HTR-8/SVneo (cell line): Measurements from ENCODE around the gene ANKRD33B.
A peak's percentile ranks its signal among the peaks of the same experiment; 100 is the strongest.
"Not testable (repeated sequence)": the region's sequence is repeated elsewhere in the genome, so short reads cannot be mapped to it uniquely, and the experiment has no call there.

Experiments used
- DNase-seq: peaks from one replicate; pipeline ENCODE4 v3.0.0; 2011; ENCODE audit warnings: low spot score, mixed read lengths; ENCODE audit not compliant: insufficient read length
- FAIRE-seq: peaks from 2 replicates; lab custom pipeline; 2011; peaks lifted over from hg19 to GRCh38; lab: Jason Lieb, UNC

Gene ANKRD33B

GRCh38 chr5:10563945-10564837 lies at the start of gene ANKRD33B:
Gene ANKRD33B, plus strand, starts transcription at chr5:10564070. Its CDS starts 398 bp downstream, at chr5:10564468.
- DNase-seq: peak; percentile 92
- no peak for FAIRE-seq

- not testable (repeated sequence) for FAIRE-seq, DNase-seq
Measured at GRCh38 chr5:10514572-10514971, 49.3 kb upstream of the ANKRD33B start.

- DNase-seq (no peak), FAIRE-seq (no peak)
Measured at GRCh38 chr5:10515492-10515891, 48.4 kb upstream of the ANKRD33B start.

- DNase-seq (no peak), FAIRE-seq (no peak)
Measured at GRCh38 chr5:10518347-10518746, 45.5 kb upstream of the ANKRD33B start.

- no peak for DNase-seq
- no peak for FAIRE-seq
Measured at GRCh38 chr5:10519729-10520128, 44.1 kb upstream of the ANKRD33B start.

GRCh38 chr5:10520706-10521105 lies 43.2 kb upstream of the ANKRD33B start:
- FAIRE-seq: no peak

GRCh38 chr5:10521466-10522223 lies 42.2 kb upstream of the ANKRD33B start:
- DNase-seq: no peak
- FAIRE-seq: no peak

More at GRCh38 chr5:10520706-10521105, 43.2 kb upstream of the ANKRD33B start:
- no peak for DNase-seq

GRCh38 chr5:10522224-10522611 lies 41.7 kb upstream of the ANKRD33B start:
- no peak for FAIRE-seq

GRCh38 chr5:10524376-10525123 lies 39.3 kb upstream of the ANKRD33B start:
- FAIRE-seq (peak; percentile 16), DNase-seq (no peak)

More at GRCh38 chr5:10522224-10522611, 41.7 kb upstream of the ANKRD33B start:
- no peak for DNase-seq

- FAIRE-seq (no peak), DNase-seq (no peak)
Measured at GRCh38 chr5:10525124-10525495, 38.8 kb upstream of the ANKRD33B start.

GRCh38 chr5:10527281-10527950 lies 36.5 kb upstream of the ANKRD33B start:
- DNase-seq: no peak
- no peak for FAIRE-seq

GRCh38 chr5:10528056-10528816 lies 35.6 kb upstream of the ANKRD33B start:
- peak; percentile 33 for FAIRE-seq

GRCh38 chr5:10528827-10529226 lies 35.0 kb upstream of the ANKRD33B start:
- no peak for DNase-seq
- FAIRE-seq: no peak

More at GRCh38 chr5:10528056-10528816, 35.6 kb upstream of the ANKRD33B start:
- peak; percentile 94 for DNase-seq

- DNase-seq: no peak
- peak; percentile 89 for FAIRE-seq
Measured at GRCh38 chr5:10530601-10531320, 33.1 kb upstream of the ANKRD33B start.

GRCh38 chr5:10532421-10532820 lies 31.4 kb upstream of the ANKRD33B start:
- DNase-seq: no peak
- no peak for FAIRE-seq

GRCh38 chr5:10533226-10533625 lies 30.6 kb upstream of the ANKRD33B start:
- DNase-seq: no peak
- FAIRE-seq: no peak

GRCh38 chr5:10534561-10535530 lies 29.0 kb upstream of the ANKRD33B start:
- no peak for DNase-seq
- FAIRE-seq: no peak
